NT2/D1 (cell line): Measurements from ENCODE around the gene METTL25B.

Experiments
- SUZ12 ChIP-seq: IDR thresholded peaks from 2 replicates; pipeline ENCODE4 v1.6.1; 2011; ENCODE audit not compliant: insufficient read length, insufficient read depth; ENCODE audit errors: extremely low read depth
- YY1 ChIP-seq: IDR thresholded peaks from 2 replicates; pipeline ENCODE4 v1.6.1; 2011; ENCODE audit not compliant: insufficient read length, insufficient read depth

DNA sequence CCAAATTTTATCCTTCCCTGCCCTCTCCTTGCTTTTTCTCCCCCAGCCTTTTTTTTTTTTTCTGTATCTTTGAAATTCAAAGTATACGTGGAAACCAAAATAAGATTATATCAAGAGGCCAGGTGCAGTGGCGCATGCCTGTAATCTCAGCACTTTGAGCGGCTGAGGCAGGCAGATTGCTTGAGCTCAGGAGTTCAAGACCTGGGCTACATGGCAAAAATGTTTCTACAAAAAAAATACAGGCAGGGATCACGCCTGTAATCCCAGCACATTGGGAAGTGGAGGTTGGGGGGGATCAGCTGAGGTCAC, 32.5 kb downstream of the METTL25B start:
- TF ChIP-seq SUZ12 (no peak), YY1 (no peak)
